Measurements from ENCODE around the gene EIF1.

EIF1 gene

DNA sequence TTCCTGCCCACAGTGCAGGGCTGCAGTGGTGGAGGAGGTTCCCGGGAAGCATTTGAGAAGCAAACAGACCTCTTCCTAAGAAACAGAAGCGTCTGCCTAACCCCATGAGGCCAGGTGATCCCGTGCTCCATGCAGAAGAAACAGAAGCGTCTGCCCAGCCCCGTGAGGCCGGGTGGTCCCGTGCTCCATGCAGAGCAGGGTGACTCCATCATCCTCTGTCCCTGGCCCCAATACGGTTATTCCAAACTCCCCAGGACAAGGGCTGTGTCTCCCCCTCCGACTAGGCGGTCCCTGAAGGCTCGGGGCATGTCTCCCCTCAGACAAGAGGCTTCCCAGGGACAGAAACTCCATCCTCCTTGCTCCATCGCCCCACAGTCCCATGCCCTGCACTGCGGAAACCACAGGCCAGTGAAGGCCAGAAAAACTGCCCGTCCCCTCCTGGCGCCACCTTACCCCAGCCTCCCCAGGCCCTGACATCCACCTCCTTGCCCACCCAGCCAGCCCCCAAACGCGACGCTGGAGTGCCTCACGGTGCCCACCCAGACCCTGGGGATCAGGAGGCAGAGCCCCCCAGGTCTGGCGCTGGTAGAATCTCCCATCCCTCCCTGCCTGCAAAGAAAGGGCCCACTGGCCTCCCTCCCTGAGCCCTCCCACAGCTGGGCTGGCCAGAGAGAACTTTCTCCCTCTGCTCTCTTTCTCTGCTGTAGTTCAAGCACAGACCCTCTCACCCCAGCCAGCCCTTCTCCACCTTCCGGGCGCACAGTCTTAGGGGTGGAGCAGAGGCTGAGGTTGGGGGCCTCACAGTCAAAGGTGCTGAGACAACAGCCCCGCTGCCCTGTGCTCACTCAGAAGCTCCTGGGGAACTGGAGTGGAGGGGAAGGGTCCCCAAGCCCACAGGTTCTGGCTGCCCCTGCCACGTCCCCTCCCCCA lies 33.7 kb upstream of the EIF1 start:
- no peak overlapping the region for H3K4me3 ChIP-seq (ENCODE audit: low read depth, low read length)
- DNase-seq (ENCODE audit: low read depth): no peak

DNA sequence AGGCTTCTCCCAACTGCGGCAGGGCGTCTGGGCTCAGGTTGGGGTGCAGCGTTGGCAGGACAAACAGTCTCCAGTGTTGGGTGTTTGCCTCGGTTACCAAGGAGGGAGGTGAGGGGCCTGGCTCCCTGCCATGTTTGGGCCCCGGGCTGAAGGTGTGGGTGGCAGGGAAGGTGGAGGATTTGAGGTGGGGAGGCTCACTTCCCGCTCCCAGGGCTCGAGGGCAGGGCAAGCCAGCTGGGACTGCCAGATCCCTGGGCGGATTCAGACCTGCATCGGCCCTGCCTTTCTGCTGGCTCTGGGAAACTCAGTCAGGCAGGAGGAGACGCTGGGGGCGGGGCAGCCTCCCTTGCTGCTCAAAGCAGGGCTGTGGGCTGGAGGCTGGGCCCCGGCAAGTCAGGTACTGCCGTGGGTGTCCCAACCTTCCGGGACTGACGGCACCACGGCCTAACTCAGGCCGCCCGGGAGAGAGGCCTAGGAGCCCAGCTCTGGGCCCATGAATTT lies 33.0 kb upstream of the EIF1 start:
- H3K4me3 ChIP-seq (ENCODE audit: low read depth, low read length): no peak overlapping the region
- DNase-seq (ENCODE audit: low read depth): no peak

- no peak for DNase-seq (ENCODE audit: low read depth)
- no peak overlapping the region for H3K4me3 ChIP-seq (ENCODE audit: low read depth, low read length)
Observed at GRCh38 chr17:41656249-41657023, 32.2 kb upstream of the EIF1 start.

- H3K4me3 ChIP-seq (ENCODE audit: low read depth, low read length): no peak overlapping the region
- no peak for DNase-seq (ENCODE audit: low read depth)
Observed at GRCh38 chr17:41657176-41657754, 31.4 kb upstream of the EIF1 start.

DNA sequence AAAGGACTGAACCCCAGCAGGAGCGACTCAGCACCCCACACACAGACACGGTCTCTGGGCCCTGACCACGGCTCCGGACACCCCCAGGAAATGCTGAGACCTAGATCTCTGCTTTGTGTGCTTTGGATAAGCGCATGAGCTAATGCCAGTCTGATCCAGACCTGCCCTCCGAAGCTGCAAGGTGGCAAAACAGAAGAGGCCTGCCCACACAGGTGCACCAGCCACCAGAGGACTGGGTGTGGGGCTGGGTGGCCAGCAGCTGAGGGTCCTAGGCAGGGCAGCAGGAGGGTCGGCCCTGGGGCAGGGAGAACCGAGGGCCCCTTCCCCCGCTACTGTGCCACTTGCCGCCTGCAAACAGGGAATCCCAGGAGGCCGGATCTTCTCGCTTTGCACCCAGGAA lies 30.7 kb upstream of the EIF1 start:
- DNase-seq (ENCODE audit: low read depth): no peak
- no peak overlapping the region for H3K4me3 ChIP-seq (ENCODE audit: low read depth, low read length)

DNA sequence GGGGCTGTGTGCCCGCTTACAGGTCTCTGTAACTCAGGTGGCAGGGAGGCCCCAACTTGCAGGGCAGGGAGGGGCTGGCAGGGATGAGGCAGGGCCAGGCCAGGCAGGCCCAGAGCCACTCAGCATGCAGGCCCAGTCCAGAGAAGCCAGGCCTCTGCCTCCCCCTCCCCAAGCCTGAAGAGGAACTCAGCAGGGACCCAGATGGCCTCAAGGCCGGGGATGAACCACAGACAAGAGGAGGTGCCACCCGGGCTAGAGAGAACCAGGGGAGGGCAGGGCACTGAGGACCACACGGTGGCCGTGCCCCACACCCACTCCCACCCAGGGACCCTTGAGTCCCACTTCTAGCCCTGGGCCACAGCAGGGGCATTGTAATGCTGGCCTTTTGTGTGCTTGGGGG lies 29.8 kb upstream of the EIF1 start:
- no peak overlapping the region for H3K4me3 ChIP-seq (ENCODE audit: low read depth, low read length)
- no peak for DNase-seq (ENCODE audit: low read depth)

DNA sequence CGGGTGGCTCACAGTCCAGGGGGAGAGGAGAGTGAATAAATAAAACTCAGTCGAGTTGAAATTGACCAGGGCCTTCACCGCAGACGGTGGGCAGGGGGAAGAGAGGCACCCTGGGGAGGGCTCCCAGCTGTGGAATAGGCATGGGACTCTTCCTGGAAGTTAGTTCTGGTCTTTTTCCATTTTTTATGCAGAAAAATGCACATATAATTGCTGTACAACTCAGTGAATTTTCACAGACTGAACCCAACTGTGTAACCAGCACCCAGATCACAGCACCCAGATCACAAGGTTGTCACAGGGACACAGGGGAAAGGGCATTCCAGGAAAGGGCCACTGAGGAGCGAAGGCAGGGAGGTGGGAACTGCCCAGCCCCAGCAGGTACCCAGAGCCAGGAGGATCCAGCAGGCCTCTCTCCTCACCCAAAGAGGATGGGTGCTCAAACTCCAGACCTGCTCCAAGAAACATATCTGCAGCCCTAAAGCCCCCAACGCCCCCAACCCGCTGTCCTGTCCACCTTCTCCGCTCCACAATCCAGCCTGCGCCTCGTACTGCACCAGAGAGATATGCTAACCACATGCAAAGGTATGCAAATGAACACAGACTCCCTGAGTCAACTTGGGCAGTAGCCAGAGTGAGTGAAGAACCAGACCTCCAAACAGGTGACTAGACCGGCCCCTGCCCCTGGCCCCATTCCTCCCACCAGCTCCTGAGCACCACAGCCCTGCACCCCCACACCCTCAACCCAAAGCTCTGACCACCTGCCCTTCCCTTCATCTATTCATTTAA lies 29.1 kb upstream of the EIF1 start:
- DNase-seq (ENCODE audit: low read depth): no peak
- H3K4me3 ChIP-seq (ENCODE audit: low read depth, low read length): no peak overlapping the region

- H3K4me3 ChIP-seq (ENCODE audit: low read depth, low read length): no peak overlapping the region
- DNase-seq (ENCODE audit: low read depth): no peak
Observed at GRCh38 chr17:41660221-41660711, 28.4 kb upstream of the EIF1 start.

- H3K4me3 ChIP-seq (ENCODE audit: low read depth, low read length): no peak overlapping the region
- DNase-seq (ENCODE audit: low read depth): no peak
Observed at GRCh38 chr17:41663451-41664171, 25.1 kb upstream of the EIF1 start.

DNA sequence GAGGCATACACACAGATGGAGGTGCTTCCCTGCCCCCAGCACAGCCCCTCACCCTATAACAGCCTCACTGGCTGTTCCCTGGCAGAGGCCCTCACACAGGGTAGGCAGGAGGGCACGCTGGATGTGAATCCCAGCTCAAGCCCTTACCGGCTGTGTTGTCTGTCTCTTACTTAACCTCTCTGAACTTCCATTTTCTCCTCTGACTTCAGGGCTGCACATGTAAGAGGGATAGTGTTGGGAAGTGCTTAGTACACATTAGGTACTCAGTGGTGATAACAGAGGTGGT lies 24.6 kb upstream of the EIF1 start:
- no peak for DNase-seq (ENCODE audit: low read depth)
- H3K4me3 ChIP-seq (ENCODE audit: low read depth, low read length): no peak overlapping the region

DNA sequence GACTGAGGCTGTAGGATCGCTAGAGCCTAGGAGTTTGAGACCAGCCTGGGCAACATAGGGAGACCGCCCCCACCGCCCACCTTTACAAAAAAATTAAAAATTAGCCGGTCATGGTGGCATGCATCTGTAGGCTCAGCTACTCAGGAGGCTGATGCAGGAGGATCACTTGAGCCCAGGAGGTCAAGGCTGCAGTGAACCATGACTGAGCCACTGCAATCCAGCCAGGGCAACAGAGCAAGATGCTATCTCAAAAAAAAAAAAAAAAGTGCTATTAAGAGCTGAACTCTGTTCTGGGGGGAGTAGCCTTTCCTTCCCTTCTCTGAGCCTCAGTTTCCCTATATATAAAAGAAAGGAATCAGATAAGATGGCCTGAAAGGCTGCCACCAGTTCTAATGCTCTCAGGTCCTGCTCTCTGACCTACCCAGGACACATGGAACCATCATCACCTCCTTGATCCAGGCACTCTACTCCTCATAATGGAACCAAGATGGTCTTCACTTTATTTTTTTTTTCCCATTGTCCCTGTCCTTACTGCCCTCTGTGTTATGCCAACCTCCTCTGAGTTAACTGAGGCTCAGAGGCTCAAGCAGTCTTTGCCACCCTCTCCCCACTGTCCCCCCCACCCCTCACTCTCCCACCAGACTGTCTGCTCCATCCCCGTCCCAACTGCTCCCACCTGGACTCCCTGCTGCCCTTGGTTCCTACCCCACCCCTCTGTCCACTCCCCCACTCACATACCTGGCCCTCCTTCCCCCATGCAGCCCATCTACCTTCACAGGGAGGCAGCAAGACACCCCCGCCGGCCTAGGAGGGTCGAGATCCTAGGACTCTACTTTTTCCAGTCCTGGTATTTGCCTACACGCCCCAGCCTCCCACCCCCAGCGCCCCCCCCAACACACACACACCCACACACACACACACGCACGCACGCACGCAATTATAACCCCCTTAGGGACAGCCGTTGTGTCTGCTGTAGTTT lies 23.8 kb upstream of the EIF1 start:
- peak overlapping the region; percentile 46 for H3K4me3 ChIP-seq (ENCODE audit: low read depth, low read length)
- DNase-seq (ENCODE audit: low read depth): no peak

DNA sequence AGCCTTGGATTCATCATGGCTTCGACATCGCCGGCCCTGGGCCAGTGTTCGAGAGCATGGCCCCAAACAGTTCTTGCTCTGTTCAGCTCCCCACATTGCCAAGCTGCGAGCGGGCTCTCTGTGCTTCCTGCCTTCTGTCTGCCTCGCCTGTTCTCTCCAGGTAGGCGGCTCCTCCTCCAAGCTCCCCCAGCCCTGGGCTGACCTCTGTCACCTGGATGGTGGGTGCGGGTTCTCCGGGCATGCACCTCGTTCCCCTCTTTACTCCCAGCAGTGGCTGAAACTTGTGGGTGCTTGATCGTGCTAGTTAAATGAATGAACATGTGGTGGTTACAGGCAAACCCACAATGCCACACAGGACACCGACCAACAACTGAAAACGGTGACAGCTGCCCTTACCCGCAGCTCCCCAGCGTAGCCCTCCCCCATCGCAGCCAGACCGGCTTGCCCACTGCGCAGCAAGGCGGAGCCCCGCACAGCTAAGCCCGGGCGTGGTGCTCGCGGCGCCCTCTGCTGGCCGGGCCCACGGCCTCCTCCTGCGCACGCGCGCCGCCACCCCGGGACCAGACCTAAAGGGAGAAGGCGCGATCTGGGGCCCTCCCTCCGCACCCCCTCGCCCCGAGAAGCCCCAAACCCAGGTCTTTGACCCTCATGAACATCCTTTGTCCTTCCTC lies 23.0 kb upstream of the EIF1 start:
- DNase-seq (ENCODE audit: low read depth): peak; percentile 44
- H3K4me3 ChIP-seq (ENCODE audit: low read depth, low read length): peak overlapping the region; percentile 46

- H3K4me3 ChIP-seq (ENCODE audit: low read depth, low read length): peak overlapping the region; percentile 46
- DNase-seq (ENCODE audit: low read depth): no peak
Observed at GRCh38 chr17:41666237-41666641, 22.4 kb upstream of the EIF1 start.

- no peak for DNase-seq (ENCODE audit: low read depth)
Observed at GRCh38 chr17:41666708-41667279, 21.9 kb upstream of the EIF1 start.

GRCh38 chr17:41667280-41668041 lies 21.2 kb upstream of the EIF1 start:
- no peak for DNase-seq (ENCODE audit: low read depth)
- H3K4me3 ChIP-seq (ENCODE audit: low read depth, low read length): no peak overlapping the region

More at GRCh38 chr17:41666708-41667279, 21.9 kb upstream of the EIF1 start:
- peak overlapping the region; percentile 39 for H3K4me3 ChIP-seq (ENCODE audit: low read depth, low read length)

- no peak for DNase-seq (ENCODE audit: low read depth)
- H3K4me3 ChIP-seq (ENCODE audit: low read depth, low read length): no peak overlapping the region
Observed at GRCh38 chr17:41672153-41672552, 16.5 kb upstream of the EIF1 start.

Measured in skeletal muscle cell (primary cell).